HG03066 (cell line): ENCODE results near the gene GPR32.
"Not testable (repeated sequence)": the region's sequence is repeated elsewhere in the genome, so short reads cannot be mapped to it uniquely, and the experiment has no call there.

Experiments
- ATAC-seq: cut with Tn5 transposase; IDR thresholded peaks from one replicate; pipeline ENCODE4 v1.9.1; 2021; ENCODE audit warnings: low read depth; ENCODE audit not compliant: unreplicated experiment

Gene GPR32

DNA sequence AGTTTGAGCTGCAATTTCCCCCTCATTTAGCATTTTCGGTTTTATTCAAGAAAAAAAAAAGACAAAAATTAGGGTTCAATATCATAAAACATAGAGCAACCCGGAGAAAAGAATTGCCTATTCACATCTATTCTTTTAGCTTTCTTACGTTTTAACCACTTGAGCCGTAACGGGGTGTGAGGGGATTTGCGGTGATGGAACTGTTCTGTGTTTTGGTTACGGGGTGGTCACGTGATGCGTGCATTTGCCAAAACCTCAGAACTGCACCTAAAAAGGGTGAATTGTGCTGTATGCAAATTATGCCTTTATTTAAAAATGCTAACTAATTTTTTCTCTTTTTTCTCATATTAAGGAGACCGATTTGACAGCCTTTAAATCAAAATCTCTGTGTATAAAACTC, 25.0 kb upstream of the GPR32 start:
- no peak for ATAC-seq

- not testable (repeated sequence) for ATAC-seq
These were observed 23.1 kb upstream of the GPR32 start for GRCh38 chr19:50747141-50747540.

DNA sequence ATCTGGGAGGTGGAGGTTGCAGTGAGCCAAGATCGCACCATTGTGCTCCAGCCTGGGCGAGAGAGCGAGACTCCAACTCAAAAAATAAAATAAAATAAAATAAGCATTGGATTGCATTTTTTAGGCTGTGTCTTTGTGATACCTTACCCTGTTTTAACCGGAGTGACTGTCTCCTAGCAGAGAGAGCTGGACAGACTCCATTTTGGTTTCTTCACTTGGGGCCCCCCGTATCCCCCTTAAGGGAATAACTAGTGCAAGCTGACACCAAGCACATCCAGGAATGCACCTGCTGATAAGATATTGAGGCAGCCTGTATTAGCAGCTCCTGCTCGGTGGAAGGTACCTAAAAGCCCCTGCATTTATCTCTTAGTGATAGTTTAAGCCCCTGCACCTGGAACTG, 20.8 kb upstream of the GPR32 start:
- ATAC-seq = no peak

- ATAC-seq = no peak
These were observed 20.3 kb upstream of the GPR32 start for GRCh38 chr19:50750010-50750409.

GRCh38 chr19:50753879-50754278, 16.4 kb upstream of the GPR32 start:
- ATAC-seq = no peak

GRCh38 chr19:50756244-50756643, 14.0 kb upstream of the GPR32 start:
- ATAC-seq = not testable (repeated sequence)

DNA sequence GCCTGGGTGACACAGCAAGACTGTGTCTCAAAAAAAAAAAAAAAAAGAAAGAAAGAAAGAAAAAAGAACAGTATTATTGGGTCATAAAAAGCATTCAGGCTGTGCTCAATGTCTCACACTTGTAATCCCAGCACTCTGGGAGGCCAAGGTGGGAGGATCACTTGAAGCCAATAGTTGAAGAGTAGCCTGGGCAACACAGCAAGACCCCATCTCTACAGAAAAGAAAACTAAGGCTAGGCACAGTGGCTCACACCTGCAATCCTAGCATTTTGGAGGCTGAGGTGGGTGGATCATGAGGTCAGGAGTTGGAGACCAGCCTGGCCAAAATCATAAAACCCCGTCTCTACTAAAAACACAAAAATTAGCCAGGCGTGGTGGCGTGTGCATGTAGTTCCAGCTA, 12.6 kb upstream of the GPR32 start:
- ATAC-seq = not testable (repeated sequence)

- ATAC-seq = not testable (repeated sequence)
These were observed 11.2 kb upstream of the GPR32 start for GRCh38 chr19:50759076-50759475.

- no peak for ATAC-seq
These were observed 10.4 kb upstream of the GPR32 start for GRCh38 chr19:50759886-50760285.

DNA sequence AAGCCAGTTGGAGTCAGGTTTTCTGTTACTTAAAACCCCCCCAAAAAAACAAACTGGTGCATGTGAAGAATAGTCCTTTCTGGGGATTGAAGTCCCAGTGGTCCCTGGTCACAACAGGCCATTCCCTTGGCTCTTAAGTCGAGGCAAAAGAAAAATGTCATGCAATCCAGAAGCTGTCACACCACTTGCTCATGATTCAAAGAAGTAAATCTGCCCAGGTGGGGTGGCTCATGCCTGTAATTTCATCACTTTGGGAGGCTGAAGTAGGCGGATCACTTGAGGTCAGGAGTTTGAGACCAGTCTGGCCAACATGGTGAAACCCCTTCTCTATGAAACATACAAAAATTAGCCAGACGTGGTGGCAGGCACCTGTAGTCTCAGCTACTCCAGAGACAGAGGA, 8.8 kb upstream of the GPR32 start:
- ATAC-seq = not testable (repeated sequence)

- not testable (repeated sequence) for ATAC-seq
These were observed 6.7 kb upstream of the GPR32 start for GRCh38 chr19:50763521-50763920.

- no peak for ATAC-seq
These were observed 5.9 kb upstream of the GPR32 start for GRCh38 chr19:50764409-50764808.

DNA sequence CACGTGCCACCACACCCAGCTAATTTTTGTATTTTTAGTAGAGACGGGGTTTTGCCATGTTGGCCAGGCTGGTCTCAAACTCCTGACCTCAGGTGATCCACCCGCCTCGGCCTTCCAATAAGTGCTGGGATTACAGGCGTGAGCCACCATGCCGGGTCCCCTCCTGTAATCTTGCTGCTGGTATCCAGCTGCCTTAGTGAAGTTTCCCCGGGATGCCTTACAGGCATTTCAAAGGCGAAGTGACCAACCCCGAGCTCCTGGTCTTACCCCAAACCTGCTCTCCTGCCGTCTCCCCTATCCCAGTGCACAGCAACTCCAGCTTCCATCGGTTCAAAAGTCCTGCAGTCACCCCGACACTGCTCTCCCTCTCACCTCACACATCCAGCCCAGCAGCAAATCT, 3.5 kb upstream of the GPR32 start:
- ATAC-seq = not testable (repeated sequence)

DNA sequence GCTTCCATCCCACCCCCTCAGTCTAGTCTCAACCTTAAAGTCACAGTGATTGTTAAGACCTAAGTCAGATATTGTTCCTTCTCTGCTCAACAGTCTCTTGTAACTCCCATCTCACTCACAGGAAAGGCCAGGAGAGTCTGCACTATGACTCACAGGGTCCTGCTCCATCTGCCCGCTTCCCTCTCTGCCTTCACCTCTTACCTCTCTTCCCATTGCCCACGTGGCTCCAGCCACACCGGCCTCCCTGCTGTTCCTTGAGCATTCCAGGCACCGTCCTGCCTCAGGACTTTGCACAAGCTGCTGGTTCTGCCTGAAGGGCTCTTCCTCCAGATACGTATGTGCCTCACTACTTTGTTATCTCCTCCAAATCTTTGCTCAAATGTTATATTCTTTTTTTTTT, 3.0 kb upstream of the GPR32 start:
- not testable (repeated sequence) for ATAC-seq

GRCh38 chr19:50768277-50768676, 2.0 kb upstream of the GPR32 start:
- ATAC-seq = no peak

DNA sequence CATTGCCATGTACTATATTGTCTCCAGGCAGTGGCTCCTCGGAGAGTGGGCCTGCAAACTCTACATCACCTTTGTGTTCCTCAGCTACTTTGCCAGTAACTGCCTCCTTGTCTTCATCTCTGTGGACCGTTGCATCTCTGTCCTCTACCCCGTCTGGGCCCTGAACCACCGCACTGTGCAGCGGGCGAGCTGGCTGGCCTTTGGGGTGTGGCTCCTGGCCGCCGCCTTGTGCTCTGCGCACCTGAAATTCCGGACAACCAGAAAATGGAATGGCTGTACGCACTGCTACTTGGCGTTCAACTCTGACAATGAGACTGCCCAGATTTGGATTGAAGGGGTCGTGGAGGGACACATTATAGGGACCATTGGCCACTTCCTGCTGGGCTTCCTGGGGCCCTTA, 624 bp downstream of the GPR32 start:
- no peak for ATAC-seq

- no peak for ATAC-seq
These were observed 2.2 kb downstream of the GPR32 start for GRCh38 chr19:50772476-50772875.

DNA sequence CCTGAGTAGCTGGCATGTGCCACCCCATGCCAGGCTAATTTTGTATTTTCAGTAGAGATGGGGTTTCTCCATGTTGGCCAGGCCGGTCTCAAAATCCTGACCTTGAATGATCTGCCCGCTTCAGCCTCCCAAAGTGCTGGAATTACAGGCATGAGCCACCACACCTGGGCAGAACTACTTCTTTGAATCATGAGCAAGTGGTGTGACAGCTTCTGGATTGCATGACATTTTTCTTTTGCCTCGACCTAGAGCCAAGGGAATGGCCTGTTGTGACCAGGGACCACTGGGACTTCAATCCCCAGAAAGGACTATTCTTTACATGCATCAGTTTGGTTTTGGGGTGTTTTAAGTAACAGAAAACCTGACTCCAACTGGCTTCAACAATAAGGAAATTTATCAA, 2.6 kb downstream of the GPR32 start:
- not testable (repeated sequence) for ATAC-seq

GRCh38 chr19:50773454-50773853, 3.2 kb downstream of the GPR32 start:
- not testable (repeated sequence) for ATAC-seq

GRCh38 chr19:50776131-50776530, 5.9 kb downstream of the GPR32 start:
- no peak for ATAC-seq

GRCh38 chr19:50777261-50777660, 7.0 kb downstream of the GPR32 start:
- ATAC-seq = no peak

DNA sequence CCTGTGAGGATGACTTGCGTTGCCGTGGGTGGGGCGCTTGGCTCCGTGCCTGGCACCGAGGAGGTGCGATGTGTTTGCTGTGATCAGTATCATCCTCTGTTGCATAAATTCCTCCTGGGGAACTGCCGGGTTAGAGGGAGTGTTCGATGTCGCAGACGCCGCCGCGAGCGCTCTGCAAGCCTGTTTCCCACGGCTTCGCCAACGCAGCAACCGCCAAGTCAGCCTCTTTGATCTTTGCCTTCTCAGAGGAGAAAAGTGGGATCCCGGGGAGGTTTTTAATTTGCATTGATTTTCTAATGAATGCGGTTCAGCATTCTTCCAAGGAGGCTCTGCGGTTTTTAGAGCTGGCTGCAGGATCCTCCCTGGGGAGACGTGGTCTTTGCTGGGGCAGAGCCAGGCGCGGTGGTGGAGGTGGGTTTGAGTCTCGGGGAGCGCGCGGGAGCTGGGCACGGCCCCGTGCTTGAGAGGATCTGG, 7.6 kb downstream of the GPR32 start:
- no peak for ATAC-seq

GRCh38 chr19:50778906-50779430, 8.7 kb downstream of the GPR32 start:
- ATAC-seq = no peak
